GM21367 (cell line): ENCODE measurements around the gene MAML3.

Source experiments
- ATAC-seq: cut with Tn5 transposase; IDR thresholded peaks from one replicate; pipeline ENCODE4 v1.9.1; 2021; ENCODE audit not compliant: unreplicated experiment

Gene MAML3

DNA sequence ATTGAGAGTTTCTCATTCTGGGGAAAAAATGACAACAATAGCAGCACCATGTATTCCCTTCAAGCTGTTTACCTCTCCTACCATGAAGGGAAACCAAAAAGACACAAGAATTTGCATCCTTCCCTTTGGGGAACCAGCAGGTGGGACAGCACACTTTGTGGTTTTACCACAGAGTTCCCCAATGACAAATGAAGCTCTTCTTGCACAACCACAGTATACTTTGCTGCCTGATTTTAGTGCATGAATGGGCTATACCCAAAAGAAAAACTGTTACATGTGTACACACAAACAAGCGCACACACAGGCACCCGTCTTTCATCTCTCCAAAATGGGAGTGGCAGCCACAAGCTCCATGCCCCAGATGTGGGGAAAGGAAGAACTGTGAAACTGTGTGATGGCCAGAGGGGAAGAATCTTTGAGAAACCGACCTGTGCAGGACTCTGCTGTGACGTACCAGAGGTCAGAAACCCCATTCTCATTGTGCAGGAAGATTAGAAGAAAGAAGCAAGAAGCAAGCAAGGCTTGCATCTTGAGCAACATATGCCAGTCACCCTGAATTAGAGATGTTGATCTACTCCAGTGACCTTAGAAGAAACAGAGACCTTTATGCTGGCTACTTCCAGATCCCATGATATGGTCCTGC lies 2.7 kb upstream of the MAML3 start:
- ATAC-seq: peak; percentile 58

- no peak for ATAC-seq
These were observed 548 bp upstream of the MAML3 start for GRCh38 chr4:140154572-140154891.

DNA sequence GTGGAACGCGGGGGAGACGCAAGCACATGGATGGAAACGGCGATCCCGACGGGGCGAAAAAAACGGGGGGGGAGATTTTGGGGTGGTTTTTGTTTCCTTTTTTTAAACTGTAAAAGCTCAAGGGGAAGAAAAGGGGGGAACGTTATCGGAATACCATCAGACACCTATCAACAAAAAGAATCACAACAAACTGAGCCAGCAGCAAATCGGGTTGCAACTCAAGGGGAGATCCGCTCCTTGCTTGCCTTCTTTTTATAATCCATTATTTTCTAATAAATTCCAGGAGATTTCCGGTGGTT lies 616 bp downstream of the MAML3 start:
- no peak for ATAC-seq

DNA sequence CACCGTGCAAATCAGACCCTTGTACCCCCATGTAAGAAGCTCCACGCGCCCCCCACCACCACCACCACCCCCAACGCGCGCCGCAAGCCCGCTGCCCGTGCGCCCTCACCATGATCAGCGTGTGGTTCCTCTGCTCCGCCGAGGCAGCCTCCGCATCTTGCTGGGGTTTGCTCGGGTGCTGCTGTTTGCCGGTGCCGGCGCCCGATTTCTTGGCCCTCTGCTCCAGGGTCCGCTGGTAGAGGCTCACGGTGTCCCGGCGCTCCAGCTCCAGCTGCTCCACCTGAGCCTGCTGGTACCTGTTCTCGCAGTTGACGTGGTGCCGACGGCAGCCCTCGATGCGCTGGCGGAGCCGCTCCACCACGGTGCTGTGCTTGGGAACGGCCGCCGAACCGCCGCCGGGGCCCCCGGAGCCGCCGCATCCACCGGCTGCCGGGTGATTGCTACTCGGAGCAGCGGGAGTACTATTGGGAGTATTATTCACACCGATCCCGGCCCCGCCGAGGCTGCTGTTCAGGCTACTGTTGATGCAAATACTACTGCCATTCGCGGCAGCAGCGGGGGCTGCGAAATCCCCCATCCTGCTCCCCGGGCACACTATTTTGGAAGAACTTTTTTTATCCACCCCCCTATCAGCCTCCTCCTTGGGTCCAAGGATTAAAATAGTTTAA lies 1.1 kb downstream of the MAML3 start:
- no peak for ATAC-seq

GRCh38 chr4:140152013-140152703 lies 1.8 kb downstream of the MAML3 start:
- no peak for ATAC-seq

GRCh38 chr4:140151699-140152012 lies 2.3 kb downstream of the MAML3 start:
- no peak for ATAC-seq

GRCh38 chr4:140150886-140151698 lies 2.9 kb downstream of the MAML3 start:
- no peak for ATAC-seq

DNA sequence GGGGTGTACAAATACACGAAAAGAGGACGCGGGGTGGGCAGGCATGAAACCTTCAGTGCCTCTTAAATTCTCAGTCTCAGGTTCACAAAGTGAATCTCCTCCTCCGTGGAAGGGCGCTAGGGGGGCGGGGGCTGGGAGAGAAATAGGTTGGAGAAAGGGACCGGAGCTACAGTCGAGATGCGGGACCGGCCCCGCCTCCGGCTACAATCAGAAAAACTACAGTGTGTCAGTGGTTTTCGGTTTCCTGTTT lies 3.4 kb downstream of the MAML3 start:
- no peak for ATAC-seq

DNA sequence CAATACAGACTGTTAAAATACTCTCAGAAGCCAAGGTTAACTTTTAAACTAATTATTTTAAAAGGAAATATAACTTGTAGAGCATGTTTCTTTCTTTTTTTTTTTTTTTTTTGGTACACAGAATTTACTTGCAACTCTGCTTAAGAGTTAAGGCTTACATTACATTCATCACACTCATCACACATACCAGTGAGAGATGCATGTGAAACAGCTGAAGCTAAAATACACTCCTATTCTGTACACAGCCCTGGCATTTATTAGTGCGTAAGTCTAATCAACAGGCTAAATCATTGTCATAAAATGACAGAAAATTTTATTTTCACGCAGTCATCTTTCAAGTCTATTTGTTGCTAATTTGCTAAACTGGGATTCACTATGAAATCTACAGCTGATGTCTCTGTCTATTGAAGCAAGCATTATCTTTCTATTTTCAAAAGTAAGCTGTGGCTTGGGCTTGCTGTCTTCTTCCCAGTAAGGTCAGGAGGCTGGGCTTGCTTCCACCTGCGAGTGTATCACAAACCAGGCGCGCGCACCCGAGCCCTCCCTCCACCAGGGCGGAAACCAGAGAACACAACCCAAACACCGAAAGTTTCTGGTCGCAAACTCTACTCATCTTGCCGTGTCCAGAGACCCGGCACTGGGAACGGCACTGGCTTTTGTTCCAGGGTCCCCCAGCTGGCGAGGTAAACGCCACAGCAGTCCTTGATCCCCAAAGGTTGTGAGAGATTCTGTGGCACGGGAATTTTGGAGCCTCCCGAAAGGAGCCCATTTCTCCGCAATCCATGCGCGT lies 3.9 kb downstream of the MAML3 start:
- no peak for ATAC-seq

- no peak for ATAC-seq
These were observed 9.9 kb downstream of the MAML3 start for GRCh38 chr4:140144050-140144449.

DNA sequence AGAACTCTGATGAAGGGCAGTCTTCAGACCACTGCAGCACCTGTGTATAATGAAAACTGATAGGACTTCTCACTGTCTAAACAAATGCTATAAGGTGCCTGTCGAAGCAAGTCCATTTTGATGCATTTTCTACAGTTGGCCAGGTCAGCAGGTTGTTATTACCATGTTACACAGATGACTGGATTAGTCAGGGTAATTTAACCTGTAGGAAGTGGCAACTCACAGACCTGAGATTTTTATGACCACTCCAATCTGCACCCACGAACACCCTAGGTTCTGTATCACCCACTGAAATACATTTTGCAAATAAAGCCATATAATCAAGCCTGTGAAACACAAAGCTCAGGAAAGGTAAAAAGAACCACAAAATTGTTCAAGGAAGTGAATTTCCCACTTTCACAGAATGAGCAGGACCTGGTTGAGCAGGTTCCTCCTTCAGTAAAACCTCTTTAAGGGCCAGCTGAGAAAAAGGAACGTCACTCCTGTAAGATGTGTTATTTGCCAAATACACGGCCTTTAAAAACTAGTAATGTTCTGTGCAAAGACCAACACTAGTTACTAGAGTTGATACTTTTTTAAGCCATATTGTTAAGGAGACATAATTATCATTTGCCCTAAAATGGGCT lies 12.7 kb downstream of the MAML3 start:
- ATAC-seq: no peak

DNA sequence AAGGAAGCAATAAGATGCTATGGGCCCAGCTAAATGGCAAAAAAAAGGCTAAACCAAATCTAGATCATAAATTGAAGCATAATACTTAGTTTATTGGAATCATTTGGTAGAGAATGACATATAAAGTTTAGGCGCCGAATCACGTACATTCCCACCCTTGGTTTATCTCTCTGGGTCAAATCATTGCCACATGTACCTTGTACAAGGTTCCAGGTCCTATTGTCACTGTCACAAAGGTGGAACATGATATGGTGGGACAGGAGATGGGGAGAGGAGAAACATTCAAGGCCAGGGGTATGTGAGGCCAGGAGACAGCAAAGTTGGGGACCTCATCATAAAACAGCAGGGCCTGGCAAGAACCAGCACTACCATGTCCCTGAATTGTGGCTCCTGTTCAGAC lies 13.4 kb downstream of the MAML3 start:
- ATAC-seq: no peak

DNA sequence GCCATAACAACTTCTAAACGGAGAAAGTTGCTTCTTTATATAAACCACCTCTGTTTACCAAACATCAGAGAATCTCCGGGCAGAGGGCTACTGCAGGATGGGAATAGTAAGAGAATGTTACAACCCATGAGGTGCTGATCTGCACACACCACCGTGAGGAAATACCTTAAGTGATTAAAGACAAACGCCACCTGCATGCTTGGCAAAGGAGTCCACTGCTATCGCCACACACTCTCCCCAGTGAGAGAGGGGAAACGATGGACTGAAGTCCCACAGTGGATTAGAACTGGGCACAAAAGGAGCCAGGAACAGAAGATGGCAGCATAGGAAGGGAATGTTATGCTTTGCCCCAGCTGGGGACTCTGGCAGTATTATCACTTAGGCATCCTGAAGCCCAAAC lies 15.6 kb downstream of the MAML3 start:
- no peak for ATAC-seq

DNA sequence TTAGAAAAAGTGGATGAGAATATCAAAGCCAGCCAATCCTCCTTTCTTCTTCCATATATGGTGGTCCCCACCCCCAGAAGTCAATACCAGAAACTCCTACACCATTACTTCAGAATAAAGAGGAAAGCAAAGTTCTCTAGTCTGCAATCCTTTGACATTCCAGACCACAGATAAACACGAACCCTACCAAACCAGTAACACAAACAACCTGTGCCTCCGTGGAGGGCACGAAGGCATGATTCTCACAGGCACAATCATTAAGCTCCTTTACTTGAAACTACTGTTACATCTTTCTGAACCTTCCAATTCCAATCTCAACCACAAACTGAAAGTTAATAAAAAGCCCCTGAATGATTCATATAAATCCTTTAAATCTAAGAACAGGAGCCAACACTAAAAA lies 16.3 kb downstream of the MAML3 start:
- no peak for ATAC-seq

DNA sequence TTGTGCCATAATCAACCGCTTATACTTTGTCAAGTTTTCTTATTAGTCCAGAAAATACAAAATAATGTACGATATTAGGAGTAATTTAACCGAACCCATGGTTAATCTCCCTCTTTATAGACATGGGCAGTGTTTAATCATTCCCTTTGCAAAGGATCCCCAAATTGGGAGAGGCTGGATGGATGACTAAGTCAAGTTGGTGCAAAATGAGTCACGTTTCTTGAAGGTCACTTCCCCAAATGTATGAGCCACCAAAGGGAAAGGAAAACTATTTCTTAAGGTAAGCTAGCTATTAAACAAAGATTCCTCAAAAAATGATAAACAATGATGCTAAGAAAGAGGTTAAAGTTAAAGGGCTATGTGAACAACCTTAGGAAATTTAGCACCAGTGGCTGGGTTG lies 17.5 kb downstream of the MAML3 start:
- ATAC-seq: no peak

DNA sequence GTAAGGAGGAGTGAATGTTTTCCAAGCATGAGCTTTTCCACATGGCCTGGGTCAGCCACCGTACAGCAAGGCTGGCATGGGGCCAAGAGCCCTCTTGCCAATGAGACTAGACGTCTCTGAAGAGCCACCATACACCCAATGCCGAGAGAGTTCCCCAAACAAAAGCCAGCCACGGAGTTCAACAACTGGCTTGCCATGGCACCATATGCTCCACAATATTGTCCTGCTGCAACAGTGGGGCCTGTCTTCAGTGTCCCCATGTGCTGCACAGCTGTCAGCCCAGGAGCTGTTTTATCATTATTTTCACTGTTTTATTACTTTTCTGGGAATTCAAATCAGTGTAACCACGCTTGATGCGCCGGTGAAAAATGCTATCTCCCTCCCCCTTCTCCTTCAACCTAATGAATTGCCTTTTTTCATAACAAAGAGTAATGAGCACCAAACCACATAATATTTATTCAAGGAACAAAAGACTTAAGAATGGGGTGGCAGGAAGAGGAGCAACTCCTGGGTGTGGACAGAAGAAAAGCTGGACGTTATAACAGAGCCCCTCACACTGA lies 18.4 kb downstream of the MAML3 start:
- ATAC-seq: no peak

- no peak for ATAC-seq
These were observed 19.1 kb downstream of the MAML3 start for GRCh38 chr4:140134746-140135425.

DNA sequence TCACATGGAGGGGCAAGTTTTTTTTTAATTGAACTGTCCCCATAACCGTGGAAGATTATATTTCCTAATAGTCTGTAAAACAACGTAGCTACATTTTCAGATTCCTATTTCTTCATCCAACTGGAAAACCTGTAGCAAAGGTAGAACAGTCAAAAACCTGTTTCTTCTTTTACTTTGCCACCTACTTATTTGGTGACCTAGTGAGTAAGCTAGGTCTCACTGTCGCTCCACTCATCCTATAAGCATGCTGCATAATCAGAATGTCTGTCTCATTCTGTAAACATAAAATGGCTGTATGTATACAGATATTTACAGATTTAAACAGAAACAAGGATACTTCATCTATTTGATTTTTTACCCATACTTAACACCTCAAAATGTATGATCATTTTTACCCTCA lies 20.4 kb downstream of the MAML3 start:
- ATAC-seq: no peak

DNA sequence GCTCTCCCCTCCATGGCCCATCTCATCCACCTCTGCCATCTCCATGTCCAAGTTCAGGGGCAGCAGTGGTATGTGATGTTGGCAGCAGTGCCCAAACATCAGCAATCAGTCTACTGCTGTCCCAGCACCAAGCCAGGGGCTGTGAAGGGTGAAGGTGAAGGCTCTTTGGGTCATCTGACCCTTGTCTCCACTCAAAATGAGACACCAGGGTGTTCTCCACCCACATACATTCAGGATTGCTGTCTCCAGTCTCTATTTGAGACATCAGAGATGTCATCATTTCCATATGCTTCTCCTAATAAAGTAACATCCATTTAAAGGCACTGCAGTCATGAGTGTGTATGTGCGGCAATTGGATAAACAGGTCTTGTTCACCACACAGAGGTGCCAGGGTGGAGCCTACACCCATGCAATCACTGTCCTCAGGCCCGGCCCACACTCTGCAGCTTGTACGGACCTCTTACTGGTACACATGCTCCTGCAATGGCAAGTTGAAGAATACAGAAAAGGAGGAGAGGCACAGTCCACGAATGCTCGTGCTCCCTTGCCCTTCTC lies 22.2 kb downstream of the MAML3 start:
- no peak for ATAC-seq

- no peak for ATAC-seq
These were observed 23.3 kb downstream of the MAML3 start for GRCh38 chr4:140130677-140131076.
